HL-60 (cell line): ENCODE measurements around the gene WDFY4.

Experiments used
- POLR2AphosphoS5 ChIP-seq: IDR thresholded peaks from 2 replicates; pipeline ENCODE4 v1.6.1; 2012; ENCODE audit warnings: low read depth
- REST ChIP-seq: IDR thresholded peaks from 2 replicates; pipeline ENCODE4 v1.6.1; 2012; ENCODE audit warnings: low read depth; ENCODE audit not compliant: insufficient replicate concordance
- TF ChIP-seq, protein P1 (sequence below): IDR thresholded peaks from one replicate; pipeline ENCODE4 v1.5.1; 2011; ENCODE audit warnings: low read length, control low read depth, inconsistent platforms; ENCODE audit not compliant: insufficient read depth

- TF ChIP-seq, protein P1, sequence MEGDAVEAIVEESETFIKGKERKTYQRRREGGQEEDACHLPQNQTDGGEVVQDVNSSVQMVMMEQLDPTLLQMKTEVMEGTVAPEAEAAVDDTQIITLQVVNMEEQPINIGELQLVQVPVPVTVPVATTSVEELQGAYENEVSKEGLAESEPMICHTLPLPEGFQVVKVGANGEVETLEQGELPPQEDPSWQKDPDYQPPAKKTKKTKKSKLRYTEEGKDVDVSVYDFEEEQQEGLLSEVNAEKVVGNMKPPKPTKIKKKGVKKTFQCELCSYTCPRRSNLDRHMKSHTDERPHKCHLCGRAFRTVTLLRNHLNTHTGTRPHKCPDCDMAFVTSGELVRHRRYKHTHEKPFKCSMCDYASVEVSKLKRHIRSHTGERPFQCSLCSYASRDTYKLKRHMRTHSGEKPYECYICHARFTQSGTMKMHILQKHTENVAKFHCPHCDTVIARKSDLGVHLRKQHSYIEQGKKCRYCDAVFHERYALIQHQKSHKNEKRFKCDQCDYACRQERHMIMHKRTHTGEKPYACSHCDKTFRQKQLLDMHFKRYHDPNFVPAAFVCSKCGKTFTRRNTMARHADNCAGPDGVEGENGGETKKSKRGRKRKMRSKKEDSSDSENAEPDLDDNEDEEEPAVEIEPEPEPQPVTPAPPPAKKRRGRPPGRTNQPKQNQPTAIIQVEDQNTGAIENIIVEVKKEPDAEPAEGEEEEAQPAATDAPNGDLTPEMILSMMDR = no peak
- TF ChIP-seq REST = no peak
- no peak for TF ChIP-seq POLR2AphosphoS5
Observed at GRCh38 chr10:48779077-48779476, 94.4 kb downstream of the WDFY4 start.
